Measurements from ENCODE around the gene EMC6.

GRCh38 chr17:3660311-3660891 lies 8.2 kb upstream of the EMC6 start:
- no peak for TF ChIP-seq CTCF (IDR thresholded peaks at IDR 0.05; ENCODE audit: borderline replicate concordance, extremely low read depth, low read length, poor library complexity, severe bottlenecking)
- no peak for TF ChIP-seq EZH2 (IDR thresholded peaks at IDR 0.05; ENCODE audit: borderline replicate concordance, low read depth, low read length, severe bottlenecking)
